DOHH2 (cell line): ENCODE results near the gene ATP13A2.
"Not testable (repeated sequence)": the region's sequence is repeated elsewhere in the genome, so short reads cannot be mapped to it uniquely, and the experiment has no call there.

Experiments used
- H3F3A ChIP-seq: fragments of 200-600 bp; sonication (generic), shearing (Covaris generic); 2 replicates; pipeline ENCODE4 v1.6.0; 2016; ENCODE audit warnings: antibody characterized with exemption, mild to moderate bottlenecking; ENCODE audit not compliant: control insufficient read depth, insufficient read depth
- H3K27ac ChIP-seq: fragments of 200-600 bp; sonication (generic); 2 replicates; pipeline ENCODE4 v1.5.1; 2014; ENCODE audit warnings: low read depth, mild to moderate bottlenecking, low read length, moderate library complexity
- H3K27me3 ChIP-seq: fragments of 200-600 bp; sonication (generic); 2 replicates; pipeline ENCODE4 v1.6.1; 2014; ENCODE audit warnings: mild to moderate bottlenecking, low read length, mixed read lengths; ENCODE audit not compliant: control insufficient read depth
- H3K36me3 ChIP-seq: fragments of 200-600 bp; sonication (generic); 2 replicates; pipeline ENCODE4 v1.6.1; 2014; ENCODE audit warnings: mild to moderate bottlenecking, low read length, moderate library complexity, mixed read lengths; ENCODE audit not compliant: control insufficient read depth
- H3K4me1 ChIP-seq: fragments of 200-600 bp; sonication (generic); 2 replicates; pipeline ENCODE4 v1.6.1; 2014; ENCODE audit warnings: mild to moderate bottlenecking, low read length, mixed read lengths; ENCODE audit not compliant: control insufficient read depth
- H3K4me2 ChIP-seq: fragments of 200-600 bp; sonication (generic); 2 replicates; pipeline ENCODE4 v1.6.0; 2014; ENCODE audit warnings: mild to moderate bottlenecking, low read length, moderate library complexity
- H3K4me3 ChIP-seq: fragments of 200-600 bp; sonication (generic); 2 replicates; pipeline ENCODE4 v1.5.1; 2014; ENCODE audit warnings: mild to moderate bottlenecking, low read length, mixed read lengths
- H3K79me2 ChIP-seq: fragments of 200-600 bp; sonication (generic); 2 replicates; pipeline ENCODE4 v1.6.1; 2014; ENCODE audit warnings: mild to moderate bottlenecking, low read length, mixed read lengths; ENCODE audit not compliant: control insufficient read depth
- H3K9me2 ChIP-seq: fragments of 200-600 bp; sonication (generic); replicated peaks from 2 replicates; pipeline ENCODE4 v1.6.1; 2014; ENCODE audit warnings: mild to moderate bottlenecking, low read length, mixed read lengths; ENCODE audit not compliant: control insufficient read depth
- H3K9me3 ChIP-seq: fragments of 200-600 bp; sonication (generic); 2 replicates; pipeline ENCODE4 v1.6.1; 2014; ENCODE audit warnings: antibody characterized with exemption, low read length, mixed read lengths; ENCODE audit not compliant: control insufficient read depth, insufficient read depth
- H4K20me1 ChIP-seq: fragments of 200-600 bp; sonication (generic); 2 replicates; pipeline ENCODE4 v1.6.0; 2014; ENCODE audit warnings: low read depth, mild to moderate bottlenecking, antibody characterized with exemption, low read length, moderate library complexity; ENCODE audit not compliant: control insufficient read depth, insufficient read depth
- CTCF ChIP-seq: fragments of 200-600 bp; sonication (generic); IDR thresholded peaks from one replicate; pipeline ENCODE4 v1.5.1; 2014; ENCODE audit warnings: antibody characterized with exemption, mild to moderate bottlenecking, low read depth, low read length; ENCODE audit not compliant: poor library complexity, severe bottlenecking
- EZH2phosphoT487 ChIP-seq: fragments of 200-600 bp; sonication (generic); IDR thresholded peaks from 2 replicates; pipeline ENCODE4 v1.6.1; 2017; ENCODE audit warnings: borderline replicate concordance, mild to moderate bottlenecking, antibody characterized with exemption, low read length, moderate library complexity, mixed read lengths

Gene ATP13A2

GRCh38 chr1:16956775-16957174, 55.0 kb downstream of the ATP13A2 start:
- H3K9me2 ChIP-seq, result no peaks in the 10 kb centered on the region
- no peaks in the 10 kb centered on the region for H3K9me3 ChIP-seq
- H4K20me1 ChIP-seq, result no peaks in the 10 kb centered on the region
- H3K27ac ChIP-seq, result no peak overlapping the region
- no peak overlapping the region for H3K4me2 ChIP-seq
- H3K79me2 ChIP-seq, result no peaks in the 10 kb centered on the region
- H3F3A ChIP-seq, result no peaks in the 10 kb centered on the region
- H3K4me3 ChIP-seq, result no peak overlapping the region
- H3K4me1 ChIP-seq, result peaks cover 7% of the 10 kb centered on the region
- H3K27me3 ChIP-seq, result no peaks in the 10 kb centered on the region
- no peaks in the 10 kb centered on the region for H3K36me3 ChIP-seq
- TF ChIP-seq EZH2phosphoT487 (no peak), CTCF (no peak)

- Histone ChIP-seq H3K4me3 (no peak overlapping the region), H3F3A (no peaks in the 10 kb centered on the region), H3K27me3 (no peaks in the 10 kb centered on the region), H3K4me1 (no peaks in the 10 kb centered on the region), H4K20me1 (no peaks in the 10 kb centered on the region), H3K4me2 (no peak overlapping the region), H3K79me2 (no peaks in the 10 kb centered on the region), H3K9me3 (no peaks in the 10 kb centered on the region), H3K27ac (no peak overlapping the region), H3K36me3 (no peaks in the 10 kb centered on the region), H3K9me2 (no peaks in the 10 kb centered on the region)
- TF ChIP-seq CTCF (no peak), EZH2phosphoT487 (no peak)
These were observed 56.5 kb downstream of the ATP13A2 start for GRCh38 chr1:16955186-16955585.

- H3K79me2 ChIP-seq, result no peaks in the 10 kb centered on the region
- no peak overlapping the region for H3K4me2 ChIP-seq
- H3K4me3 ChIP-seq, result no peak overlapping the region
- H3K27me3 ChIP-seq, result no peaks in the 10 kb centered on the region
- H3K9me3 ChIP-seq, result no peaks in the 10 kb centered on the region
- H3K36me3 ChIP-seq, result no peaks in the 10 kb centered on the region
- H3F3A ChIP-seq, result no peaks in the 10 kb centered on the region
- TF ChIP-seq CTCF (no peak), EZH2phosphoT487 (no peak)
- H4K20me1 ChIP-seq, result no peaks in the 10 kb centered on the region
- H3K4me1 ChIP-seq, result no peaks in the 10 kb centered on the region
- no peaks in the 10 kb centered on the region for H3K9me2 ChIP-seq
- H3K27ac ChIP-seq, result no peak overlapping the region
These were observed 57.1 kb downstream of the ATP13A2 start for GRCh38 chr1:16954579-16954978.

GRCh38 chr1:16952376-16952775, 59.4 kb downstream of the ATP13A2 start:
- not testable (repeated sequence) for H3K4me1 ChIP-seq, H3K27ac ChIP-seq, H4K20me1 ChIP-seq, H3K79me2 ChIP-seq, H3K9me2 ChIP-seq, H3K27me3 ChIP-seq, H3K4me2 ChIP-seq, H3K36me3 ChIP-seq, H3F3A ChIP-seq, H3K4me3 ChIP-seq, H3K9me3 ChIP-seq

- not testable (repeated sequence) for H3K36me3 ChIP-seq, H4K20me1 ChIP-seq, H3K4me2 ChIP-seq, H3K9me3 ChIP-seq, H3K4me3 ChIP-seq, H3K27me3 ChIP-seq, H3K4me1 ChIP-seq, H3K27ac ChIP-seq, H3F3A ChIP-seq, H3K79me2 ChIP-seq, H3K9me2 ChIP-seq
These were observed 62.7 kb downstream of the ATP13A2 start for GRCh38 chr1:16949026-16949425.

- H3F3A ChIP-seq, H3K4me3 ChIP-seq, H3K4me2 ChIP-seq, H3K79me2 ChIP-seq, H3K27ac ChIP-seq, H3K27me3 ChIP-seq, H3K36me3 ChIP-seq, H3K4me1 ChIP-seq, H3K9me2 ChIP-seq, H4K20me1 ChIP-seq, H3K9me3 ChIP-seq: not testable (repeated sequence)
These were observed 63.3 kb downstream of the ATP13A2 start for GRCh38 chr1:16948282-16948891.
